Activated CD4-positive, alpha-beta T cell treated with anti-CD3 and anti-CD28 coated beads, Interleukin-2, amount 10 ng/mL, durations not matched to agents 24 days and 14 days (primary cell): ENCODE results near the gene SPDYE1. TPM values are rescaled to one million over a fixed set of nuclear protein-coding genes. Genes with fewer than 3 reads are reported as not detected.
"Not testable (repeated sequence)": the region's sequence is repeated elsewhere in the genome, so short reads cannot be mapped to it uniquely, and the experiment has no call there.

Experiments used
- DNase-seq: peaks from one replicate; pipeline ENCODE4 v3.0.0; 2022
- H3K27ac Mint-ChIP-seq: one replicate; pipeline ENCODE4 v1.8.0; 2022; ENCODE audit warnings: mild to moderate bottlenecking, mixed read lengths
- H3K27me3 Mint-ChIP-seq: one replicate; pipeline ENCODE4 v1.8.0; 2022; ENCODE audit warnings: mixed read lengths
- H3K36me3 Mint-ChIP-seq: one replicate; pipeline ENCODE4 v1.8.0; 2022; ENCODE audit warnings: low read depth, mild to moderate bottlenecking, mixed read lengths
- H3K4me1 Mint-ChIP-seq: one replicate; pipeline ENCODE4 v1.8.0; 2021; ENCODE audit warnings: mixed read lengths
- H3K4me3 Mint-ChIP-seq: one replicate; pipeline ENCODE4 v1.8.0; 2022; ENCODE audit warnings: mild to moderate bottlenecking, moderate library complexity, mixed read lengths
- H3K9me3 Mint-ChIP-seq: one replicate; pipeline ENCODE4 v1.8.0; 2021; ENCODE audit warnings: mixed read lengths
- intact Hi-C: fragments of 100-400 bp; cut with micrococcal nuclease; formaldehyde crosslinking; loops from one replicate; pipeline ENCODE4 v1.15.1; 2023
- total RNA-seq: library from RNA; stranded (reverse); gene quantifications from 2 replicates; pipeline ENCODE4 v1.2.3, GENCODE V29; 2022

The SPDYE1 gene
- total RNA-seq, 1 donor from 2014 or later: not detected

DNA sequence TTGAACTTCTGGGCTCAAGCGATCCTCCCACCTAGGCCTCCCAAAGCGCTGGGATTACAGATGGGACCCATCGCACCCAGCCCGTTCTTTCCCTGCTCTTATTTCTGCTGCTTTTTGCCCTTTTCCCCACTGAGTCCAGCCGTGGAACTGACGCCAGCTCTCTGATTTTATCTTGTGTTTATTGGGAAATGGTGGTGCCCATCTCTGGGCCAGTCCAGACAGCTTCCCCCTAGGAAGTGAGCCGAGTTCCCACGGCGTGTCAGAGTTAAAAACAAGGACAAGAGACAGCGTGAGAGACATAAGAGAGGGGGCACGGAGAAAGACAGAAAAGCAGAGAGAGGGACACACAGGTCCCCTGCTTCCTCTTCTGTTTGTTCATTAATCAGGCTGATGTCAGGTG lies 19.6 kb upstream of the SPDYE1 start:
- H3K27me3 Mint-ChIP-seq, H3K36me3 Mint-ChIP-seq, DNase-seq, H3K4me1 Mint-ChIP-seq, H3K9me3 Mint-ChIP-seq, H3K27ac Mint-ChIP-seq, intact Hi-C loops, H3K4me3 Mint-ChIP-seq: not testable (repeated sequence)

DNA sequence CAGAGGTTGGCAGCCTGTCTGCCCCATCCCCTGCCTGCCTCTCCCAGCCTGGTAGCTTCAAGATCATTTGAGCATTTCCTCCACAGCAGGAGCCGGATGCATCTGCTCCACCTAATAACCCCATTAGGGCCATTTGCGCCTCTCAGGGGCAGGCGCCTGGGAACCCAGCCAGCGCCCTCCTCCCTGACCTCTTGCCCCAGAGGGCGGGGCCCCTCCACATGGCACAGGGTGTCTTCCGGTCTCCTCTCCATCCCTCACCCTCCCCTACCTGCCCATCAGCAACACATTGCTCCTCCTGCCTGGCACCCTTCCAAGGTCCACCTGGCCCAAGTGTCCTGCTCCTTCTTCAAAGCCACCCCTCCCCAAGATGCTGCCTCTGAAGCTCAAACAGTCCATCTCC lies 14.8 kb upstream of the SPDYE1 start:
- DNase-seq, H3K9me3 Mint-ChIP-seq, intact Hi-C loops, H3K27ac Mint-ChIP-seq, H3K4me3 Mint-ChIP-seq, H3K4me1 Mint-ChIP-seq, H3K27me3 Mint-ChIP-seq, H3K36me3 Mint-ChIP-seq: not testable (repeated sequence)

DNA sequence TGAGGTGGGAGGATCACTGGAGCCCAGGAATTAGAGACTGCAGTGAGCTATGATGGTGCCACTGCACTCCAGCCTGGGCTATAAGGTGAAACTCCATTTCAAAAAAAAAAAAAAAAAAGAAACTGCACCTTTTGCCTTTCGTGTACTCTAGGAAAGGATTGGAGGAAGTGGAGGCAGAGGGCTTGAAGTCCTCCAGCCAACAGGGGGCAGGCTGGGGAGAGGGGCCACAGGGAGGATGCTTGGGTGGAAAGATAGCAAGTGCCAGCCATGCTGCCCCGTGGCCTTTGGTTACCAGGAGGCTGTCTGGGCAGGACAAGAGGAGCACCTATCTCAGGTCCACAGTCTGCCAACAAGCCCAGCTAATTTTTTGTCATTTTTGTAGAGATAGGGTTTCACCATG lies 14.0 kb upstream of the SPDYE1 start:
- H3K36me3 Mint-ChIP-seq, DNase-seq, H3K4me3 Mint-ChIP-seq, H3K4me1 Mint-ChIP-seq, H3K27ac Mint-ChIP-seq, H3K27me3 Mint-ChIP-seq, H3K9me3 Mint-ChIP-seq, intact Hi-C loops: not testable (repeated sequence)

GRCh38 chr7:43985904-43986864 lies 11.5 kb upstream of the SPDYE1 start:
- H3K4me3 Mint-ChIP-seq: peak overlapping the region; percentile 49
- H3K27ac Mint-ChIP-seq, H3K9me3 Mint-ChIP-seq, H3K27me3 Mint-ChIP-seq, intact Hi-C loops, H3K36me3 Mint-ChIP-seq, H3K4me1 Mint-ChIP-seq: not testable (repeated sequence)
- peak; percentile 78 for DNase-seq

GRCh38 chr7:43987476-43987875 lies 10.2 kb upstream of the SPDYE1 start:
- DNase-seq, H3K36me3 Mint-ChIP-seq, H3K27ac Mint-ChIP-seq, H3K9me3 Mint-ChIP-seq, intact Hi-C loops, H3K4me3 Mint-ChIP-seq, H3K4me1 Mint-ChIP-seq, H3K27me3 Mint-ChIP-seq: not testable (repeated sequence)

DNA sequence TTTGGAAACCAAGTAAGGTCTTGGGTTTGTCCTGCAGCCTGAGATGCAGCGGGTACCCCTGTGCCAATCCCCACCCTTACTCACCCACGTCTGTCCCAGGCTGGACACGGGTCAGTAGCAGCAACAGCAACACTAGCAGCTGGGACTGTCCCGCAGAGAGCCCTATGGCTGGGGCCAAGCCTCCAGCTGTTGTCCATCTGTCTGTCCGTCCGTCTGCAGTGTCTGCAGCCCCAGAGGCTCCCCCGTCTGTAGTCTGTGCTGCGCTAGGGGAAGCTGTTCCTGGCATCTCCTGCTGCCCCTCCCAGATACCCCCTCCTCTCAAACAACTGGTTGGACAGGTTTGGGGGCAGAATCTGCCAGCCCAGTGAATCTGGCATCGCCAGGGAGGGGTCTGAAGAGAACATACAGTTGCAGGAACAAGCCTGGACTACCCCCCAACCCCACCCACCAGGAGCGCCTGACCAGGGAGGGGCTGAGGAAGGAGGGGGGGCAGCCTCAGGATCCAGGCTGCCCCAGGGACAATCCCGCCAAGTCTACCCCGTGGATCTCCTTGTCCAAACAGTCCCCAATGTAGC lies 7.6 kb upstream of the SPDYE1 start:
- H3K9me3 Mint-ChIP-seq, H3K4me1 Mint-ChIP-seq, H3K27me3 Mint-ChIP-seq, H3K4me3 Mint-ChIP-seq, H3K36me3 Mint-ChIP-seq, intact Hi-C loops, DNase-seq, H3K27ac Mint-ChIP-seq: not testable (repeated sequence)

DNA sequence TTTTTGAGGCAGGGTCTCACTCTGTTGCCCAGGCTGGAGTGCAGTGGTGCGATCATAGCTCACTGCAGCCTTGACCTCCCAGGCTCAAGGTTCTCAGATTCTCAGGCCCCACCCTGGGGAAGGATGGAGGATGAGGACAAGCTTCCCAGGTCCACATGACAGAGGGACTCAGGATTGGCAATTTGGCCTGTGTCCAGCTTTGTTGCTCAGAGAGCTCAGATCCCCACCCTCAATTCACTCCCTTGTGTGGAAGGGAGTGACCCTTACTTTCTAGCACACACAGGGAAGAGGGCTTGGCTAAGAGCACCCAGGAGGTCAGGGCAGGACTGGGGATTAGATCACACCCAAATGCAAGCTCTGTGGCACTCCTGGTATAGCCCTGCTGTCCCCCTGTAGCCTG lies 6.9 kb upstream of the SPDYE1 start:
- H3K9me3 Mint-ChIP-seq, H3K4me3 Mint-ChIP-seq, DNase-seq, H3K4me1 Mint-ChIP-seq, intact Hi-C loops, H3K27ac Mint-ChIP-seq, H3K36me3 Mint-ChIP-seq, H3K27me3 Mint-ChIP-seq: not testable (repeated sequence)

GRCh38 chr7:43992896-43993295 lies 4.8 kb upstream of the SPDYE1 start:
- H3K36me3 Mint-ChIP-seq, intact Hi-C loops: not testable (repeated sequence)

GRCh38 chr7:43994681-43995080 lies 3.0 kb upstream of the SPDYE1 start:
- H3K27ac Mint-ChIP-seq, H3K36me3 Mint-ChIP-seq, H3K9me3 Mint-ChIP-seq, DNase-seq, H3K4me1 Mint-ChIP-seq, H3K27me3 Mint-ChIP-seq, intact Hi-C loops, H3K4me3 Mint-ChIP-seq: not testable (repeated sequence)

More at GRCh38 chr7:43992896-43993295, 4.8 kb upstream of the SPDYE1 start:
- H3K27me3 Mint-ChIP-seq, H3K4me3 Mint-ChIP-seq, H3K9me3 Mint-ChIP-seq, H3K27ac Mint-ChIP-seq, H3K4me1 Mint-ChIP-seq, DNase-seq: not testable (repeated sequence)

- H3K27ac Mint-ChIP-seq, H3K4me3 Mint-ChIP-seq, DNase-seq, H3K4me1 Mint-ChIP-seq, H3K27me3 Mint-ChIP-seq, H3K36me3 Mint-ChIP-seq, intact Hi-C loops, H3K9me3 Mint-ChIP-seq: not testable (repeated sequence)
Measured at GRCh38 chr7:44012081-44012480, 14.4 kb downstream of the SPDYE1 start.

DNA sequence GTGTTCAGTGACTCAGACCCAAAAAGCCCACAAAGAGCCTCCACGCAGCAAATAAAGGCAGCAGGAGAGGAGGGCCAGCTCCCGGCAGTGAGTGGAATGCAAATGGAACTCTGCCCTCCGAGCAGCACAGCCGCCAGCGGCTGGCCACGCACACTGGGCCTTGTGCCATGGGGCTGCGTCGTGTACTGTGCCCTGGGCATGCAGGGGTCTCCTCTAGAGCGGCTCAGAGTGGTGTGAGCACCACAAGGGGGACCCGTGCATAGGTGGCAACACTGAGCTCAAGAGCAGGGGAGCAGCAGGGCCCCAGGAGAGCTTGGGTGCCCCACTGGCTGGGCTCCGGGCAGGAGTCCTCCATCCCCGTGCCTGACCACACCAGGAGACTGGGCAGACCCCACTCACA lies 17.4 kb downstream of the SPDYE1 start:
- intact Hi-C loops, H3K4me3 Mint-ChIP-seq, H3K4me1 Mint-ChIP-seq, H3K9me3 Mint-ChIP-seq, H3K36me3 Mint-ChIP-seq, H3K27ac Mint-ChIP-seq, DNase-seq, H3K27me3 Mint-ChIP-seq: not testable (repeated sequence)

- not testable (repeated sequence) for H3K9me3 Mint-ChIP-seq, H3K36me3 Mint-ChIP-seq, H3K27me3 Mint-ChIP-seq
- DNase-seq: peak; percentile 100
- intact Hi-C loops: loop anchor here (1.0 kb wide), 1 partner anchor 25 kb away; the partner anchor contains the start of gene DBNL
- Mint-ChIP-seq H3K27ac (peak overlapping the region; percentile 88), H3K4me1 (peaks cover 11% of the 10 kb centered on the region), H3K4me3 (peak overlapping the region; percentile 89)
Measured at GRCh38 chr7:44018857-44019807, 21.4 kb downstream of the SPDYE1 start.

DNA sequence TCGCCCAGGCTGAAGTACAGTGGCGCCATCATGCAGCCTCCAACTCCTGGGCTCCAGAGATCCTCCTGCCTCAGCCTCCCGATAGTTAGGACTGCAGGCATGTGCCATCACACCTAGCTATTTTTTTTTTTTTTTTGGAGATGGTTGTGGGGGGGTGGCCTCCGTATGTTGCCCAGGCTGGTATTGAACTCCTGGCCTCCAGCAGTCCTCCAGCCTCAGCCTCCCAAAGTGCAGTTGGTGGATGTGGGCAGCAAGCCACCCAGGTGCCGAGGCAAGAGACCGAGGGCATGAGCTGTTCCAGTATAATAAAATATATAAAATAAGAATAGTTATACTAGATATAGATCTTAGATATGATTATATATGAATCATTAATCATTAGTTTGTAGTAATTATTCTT lies 22.1 kb downstream of the SPDYE1 start:
- H3K4me1 Mint-ChIP-seq: peaks cover 11% of the 10 kb centered on the region
- H3K27ac Mint-ChIP-seq, H3K4me3 Mint-ChIP-seq, H3K36me3 Mint-ChIP-seq, H3K9me3 Mint-ChIP-seq, DNase-seq, H3K27me3 Mint-ChIP-seq: not testable (repeated sequence)
- intact Hi-C loops: loop anchor here (1.0 kb wide), 1 partner anchor 24 kb away; the partner anchor contains the start of gene DBNL

DNA sequence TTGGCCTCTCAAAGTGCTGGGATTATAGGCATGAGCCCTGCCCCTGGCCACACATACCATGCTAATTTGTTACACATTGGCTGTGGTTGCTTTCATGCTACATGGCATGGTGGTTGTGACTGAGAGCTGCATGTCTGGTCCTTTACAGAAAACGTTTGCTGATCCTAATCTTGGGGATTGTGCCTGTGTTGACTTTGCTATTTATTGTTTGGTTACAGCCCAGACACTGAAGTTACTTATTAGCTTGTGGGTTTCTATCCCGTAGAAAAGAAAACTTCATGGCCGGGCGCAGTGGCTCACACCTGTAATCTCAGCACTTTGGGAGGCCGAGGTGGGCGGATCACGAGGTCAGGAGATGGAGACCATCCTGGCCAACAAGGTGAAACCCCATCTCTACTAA lies 24.4 kb downstream of the SPDYE1 start:
- H3K27ac Mint-ChIP-seq, H3K36me3 Mint-ChIP-seq, H3K4me3 Mint-ChIP-seq, H3K9me3 Mint-ChIP-seq, DNase-seq, H3K27me3 Mint-ChIP-seq, intact Hi-C loops: not testable (repeated sequence)
- H3K4me1 Mint-ChIP-seq: peaks cover 11% of the 10 kb centered on the region
